T-helper 1 cell treated with Interleukin-12 subunit alpha and Interleukin-12 subunit beta and Interleukin-4 antibody, amounts not matched to agents 30 μg/mL and 1 μg/mL, for 36 hours (primary cell): ENCODE data around the gene GNRH2.
"Not testable (repeated sequence)": the region's sequence is repeated elsewhere in the genome, so short reads cannot be mapped to it uniquely, and the experiment has no call there.

Experiments used
- H3K27ac Mint-ChIP-seq: one replicate; pipeline ENCODE4 v1.8.0; 2021; ENCODE audit warnings: mild to moderate bottlenecking, mixed read lengths
- H3K27me3 Mint-ChIP-seq: one replicate; pipeline ENCODE4 v1.8.0; 2021; ENCODE audit warnings: low read depth, mixed read lengths
- H3K36me3 Mint-ChIP-seq: one replicate; pipeline ENCODE4 v1.8.0; 2021; ENCODE audit warnings: low read depth, mixed read lengths
- H3K4me1 Mint-ChIP-seq: one replicate; pipeline ENCODE4 v1.8.0; 2021; ENCODE audit warnings: low read depth, mixed read lengths
- H3K4me3 Mint-ChIP-seq: one replicate; pipeline ENCODE4 v1.8.0; 2021; ENCODE audit warnings: mild to moderate bottlenecking, moderate library complexity, mixed read lengths
- H3K9me3 Mint-ChIP-seq: one replicate; pipeline ENCODE4 v1.8.0; 2021; ENCODE audit warnings: mixed read lengths

GNRH2 gene

DNA sequence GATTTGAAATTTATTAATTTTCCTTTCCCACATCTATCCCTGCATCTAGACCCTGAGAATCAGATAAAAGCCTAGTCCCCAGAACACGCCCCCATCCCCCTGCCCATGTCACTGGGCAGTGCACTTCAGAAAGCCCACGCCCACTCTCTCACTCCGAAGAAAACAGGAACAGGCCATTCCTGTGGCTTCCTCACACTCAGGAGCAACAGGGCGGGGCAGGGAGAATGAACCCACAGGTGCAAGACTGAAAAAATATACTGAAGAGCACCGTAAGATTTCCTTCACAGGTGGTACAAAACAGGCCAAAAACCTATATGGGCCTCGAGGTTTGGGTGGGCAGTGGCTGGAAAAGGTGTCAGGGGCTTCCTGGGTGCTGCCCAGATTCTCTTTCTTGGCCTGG lies 31.4 kb downstream of the GNRH2 start:
- Mint-ChIP-seq H3K27me3 (peaks cover 25% of the 10 kb centered on the region), H3K4me3 (peak overlapping the region; percentile 10), H3K9me3 (peaks cover 6% of the 10 kb centered on the region), H3K4me1 (peaks cover 45% of the 10 kb centered on the region), H3K27ac (no peak overlapping the region), H3K36me3 (peaks cover 12% of the 10 kb centered on the region)

DNA sequence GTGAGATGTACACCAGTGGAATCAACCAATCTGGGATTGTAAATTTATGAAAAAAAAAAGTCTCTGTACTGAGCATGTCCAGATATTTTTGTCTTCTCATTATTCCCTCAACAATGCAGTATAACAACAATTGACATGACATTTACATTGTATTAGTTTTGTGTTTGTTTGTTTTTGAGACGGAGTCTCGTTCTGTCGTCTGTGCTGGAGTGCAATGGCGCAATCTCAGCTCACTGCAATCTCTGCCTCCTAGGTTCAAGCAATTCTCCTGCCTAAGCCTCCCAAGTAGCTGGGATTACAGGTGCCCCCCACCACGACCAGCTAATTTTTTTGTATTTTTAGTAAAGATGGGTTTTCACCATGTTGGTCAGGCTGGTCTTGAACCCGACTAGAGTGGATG lies 31.9 kb downstream of the GNRH2 start:
- not testable (repeated sequence) for H3K27ac Mint-ChIP-seq, H3K4me3 Mint-ChIP-seq, H3K9me3 Mint-ChIP-seq
- Mint-ChIP-seq H3K27me3 (peaks cover 30% of the 10 kb centered on the region), H3K36me3 (peaks cover 12% of the 10 kb centered on the region), H3K4me1 (peaks cover 45% of the 10 kb centered on the region)

DNA sequence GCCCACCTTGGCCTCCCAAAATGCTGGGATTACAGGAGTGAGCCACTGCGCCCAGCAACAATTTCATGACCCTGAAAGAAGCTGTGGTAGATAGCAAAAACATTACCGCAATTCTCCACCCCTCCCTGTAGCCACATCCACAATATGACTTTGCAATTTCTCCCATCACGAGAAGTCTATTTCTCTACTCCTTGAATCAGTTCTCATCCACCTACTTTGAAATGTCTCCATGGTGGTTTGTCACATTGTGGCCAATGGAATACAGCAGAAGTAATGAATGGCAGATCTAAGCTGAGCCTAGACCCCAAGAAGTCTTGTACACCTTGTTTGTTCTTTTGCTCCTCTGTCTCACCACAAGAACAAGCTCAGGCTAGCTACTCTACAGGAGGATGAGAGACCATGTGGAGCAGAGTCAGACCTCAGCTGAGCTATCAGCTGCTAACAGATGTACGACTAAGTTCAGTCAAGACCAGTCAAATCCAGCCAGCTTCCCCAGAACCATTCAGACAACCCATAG lies 34.3 kb downstream of the GNRH2 start:
- H3K4me3 Mint-ChIP-seq = peak overlapping the region; percentile 22
- peaks cover 35% of the 10 kb centered on the region for H3K4me1 Mint-ChIP-seq
- peaks cover 6% of the 10 kb centered on the region for H3K9me3 Mint-ChIP-seq
- peaks cover 6% of the 10 kb centered on the region for H3K36me3 Mint-ChIP-seq
- peaks cover 49% of the 10 kb centered on the region for H3K27me3 Mint-ChIP-seq
- H3K27ac Mint-ChIP-seq = peak overlapping the region; percentile 79

DNA sequence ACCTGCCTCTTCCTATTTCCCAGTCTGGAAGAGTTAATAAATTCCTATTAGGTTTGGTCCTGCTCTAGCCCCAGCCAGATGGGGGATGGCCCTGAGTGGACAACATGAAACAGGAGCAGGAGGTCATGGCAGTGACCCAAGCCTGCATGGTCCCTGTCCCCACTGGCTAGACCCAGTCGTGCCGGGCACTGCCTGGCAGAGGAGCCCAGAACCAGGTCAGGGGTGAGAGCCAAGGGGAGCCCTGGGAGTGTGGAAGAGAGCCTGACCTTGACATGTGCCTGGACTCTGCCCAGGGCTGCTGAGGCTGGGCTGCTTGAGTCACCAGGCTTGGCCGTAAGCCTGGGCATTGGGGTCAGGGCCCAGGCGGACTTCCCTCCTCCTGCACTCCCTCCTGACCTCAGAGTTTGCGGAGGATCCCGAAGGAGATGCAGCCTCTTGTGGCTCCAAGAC lies 37.5 kb downstream of the GNRH2 start:
- H3K36me3 Mint-ChIP-seq = peaks cover 6% of the 10 kb centered on the region
- H3K4me1 Mint-ChIP-seq = peaks cover 18% of the 10 kb centered on the region
- no peak overlapping the region for H3K4me3 Mint-ChIP-seq
- no peak overlapping the region for H3K27ac Mint-ChIP-seq
- H3K27me3 Mint-ChIP-seq = peaks cover 71% of the 10 kb centered on the region
- peaks cover 6% of the 10 kb centered on the region for H3K9me3 Mint-ChIP-seq

DNA sequence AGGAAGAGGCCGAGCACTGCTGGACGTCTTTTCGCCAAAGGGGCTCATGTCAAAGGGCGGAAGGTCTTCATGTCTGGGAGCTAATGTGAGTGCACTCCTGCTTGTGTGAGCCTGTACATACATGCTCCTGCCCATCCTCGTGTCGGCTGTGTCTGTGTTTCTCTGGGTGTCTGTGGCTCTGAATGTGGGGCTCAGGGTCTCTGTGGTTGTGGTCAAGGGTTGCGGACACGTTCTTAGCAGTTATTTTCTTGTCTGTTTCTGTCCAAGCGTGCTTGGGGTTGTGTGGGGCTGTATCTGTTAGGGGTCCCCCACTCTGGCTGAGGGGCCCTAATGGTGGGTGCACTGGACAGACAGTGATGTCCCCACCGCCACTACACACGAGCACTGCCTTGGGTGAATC lies 38.2 kb downstream of the GNRH2 start:
- H3K9me3 Mint-ChIP-seq = peaks cover 6% of the 10 kb centered on the region
- H3K27me3 Mint-ChIP-seq = peaks cover 71% of the 10 kb centered on the region
- no peak overlapping the region for H3K27ac Mint-ChIP-seq
- H3K4me3 Mint-ChIP-seq = peak overlapping the region; percentile 17
- H3K36me3 Mint-ChIP-seq = peaks cover 6% of the 10 kb centered on the region
- peaks cover 17% of the 10 kb centered on the region for H3K4me1 Mint-ChIP-seq

DNA sequence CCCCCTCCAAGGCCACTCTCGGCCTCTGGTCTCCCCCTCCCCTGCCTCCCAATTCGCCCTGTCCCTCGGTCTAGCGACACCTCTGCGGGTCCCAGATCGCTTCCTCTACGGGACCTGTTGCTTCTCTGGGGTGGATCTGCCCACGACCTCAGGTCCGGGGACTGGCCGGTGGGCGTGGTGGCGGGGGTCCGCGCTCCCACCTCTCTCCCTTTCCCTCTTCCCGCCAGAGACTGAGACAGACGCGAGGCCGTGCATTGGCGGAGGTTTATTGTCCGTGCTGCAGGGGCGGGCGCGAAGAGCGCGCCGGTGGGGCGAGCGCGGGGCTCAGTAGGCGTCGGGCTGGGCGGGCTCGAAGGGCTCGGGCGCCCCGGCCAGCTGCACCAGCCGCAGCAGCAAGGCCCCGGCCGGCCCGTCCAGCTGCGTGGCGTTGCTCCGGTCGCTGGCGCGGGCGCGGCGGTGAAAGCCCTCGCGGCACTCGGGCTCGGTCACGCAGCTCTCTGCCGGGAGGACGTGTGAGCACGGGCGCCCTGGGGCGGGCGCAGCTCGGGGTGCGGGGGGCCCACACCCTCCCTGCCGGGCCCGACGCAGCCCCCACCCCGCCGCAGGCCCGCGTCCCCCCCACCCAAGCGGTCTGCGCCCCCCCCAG lies 39.0 kb downstream of the GNRH2 start:
- peaks cover 6% of the 10 kb centered on the region for H3K36me3 Mint-ChIP-seq
- H3K27me3 Mint-ChIP-seq = peaks cover 67% of the 10 kb centered on the region
- peaks cover 12% of the 10 kb centered on the region for H3K4me1 Mint-ChIP-seq
- H3K4me3 Mint-ChIP-seq = peak overlapping the region; percentile 25
- no peak overlapping the region for H3K27ac Mint-ChIP-seq
- H3K9me3 Mint-ChIP-seq = peaks cover 6% of the 10 kb centered on the region

DNA sequence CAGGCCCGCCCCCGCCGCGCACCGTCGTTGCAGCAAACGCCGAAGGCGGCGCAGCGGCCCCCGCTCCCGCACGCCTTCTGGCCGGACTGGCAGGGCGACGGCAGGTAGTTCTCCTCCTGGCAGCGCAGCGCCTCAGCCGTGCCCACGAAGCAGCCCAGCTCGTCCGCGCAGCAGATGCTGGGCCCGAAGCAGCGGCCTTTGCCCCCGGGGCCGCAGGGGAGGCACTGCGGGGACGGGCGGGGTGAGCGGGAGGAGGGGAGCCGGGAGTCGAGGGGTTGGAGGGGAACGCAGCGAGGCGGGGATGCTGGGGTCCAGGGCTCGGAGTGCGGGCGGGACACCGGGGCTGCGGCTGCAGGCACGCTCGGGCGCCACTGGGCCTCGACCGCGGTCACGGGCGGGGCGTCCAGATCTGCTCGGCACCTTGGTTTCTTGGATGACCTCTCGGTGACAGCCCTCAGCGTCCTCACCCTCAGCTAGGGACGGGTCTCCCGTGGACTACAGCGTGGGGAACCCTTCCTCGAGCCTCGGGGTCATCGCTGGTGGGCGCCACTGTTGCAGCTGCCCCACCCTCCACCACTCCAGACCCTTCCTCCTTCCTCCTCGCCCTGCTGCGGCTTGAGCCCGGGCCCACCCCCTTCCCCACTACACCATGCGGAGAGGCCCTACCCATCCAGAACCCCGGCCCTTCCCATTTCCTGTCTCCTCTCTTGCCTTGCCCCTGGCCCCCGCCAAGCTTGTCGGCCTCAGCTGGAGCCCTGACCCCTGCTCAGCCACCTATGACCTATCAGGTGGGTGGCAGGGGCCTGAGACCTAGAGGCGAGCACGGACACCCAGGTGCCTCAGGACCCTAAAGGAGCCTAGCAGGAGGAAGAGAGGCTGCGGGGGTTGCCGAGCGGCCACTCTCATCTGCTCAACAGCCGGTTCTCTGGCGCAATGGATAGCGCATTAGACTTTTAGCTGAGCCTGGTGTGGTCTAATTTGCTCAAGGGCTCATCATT lies 39.8 kb downstream of the GNRH2 start:
- Mint-ChIP-seq H3K9me3 (no peaks in the 10 kb centered on the region), H3K27me3 (peaks cover 64% of the 10 kb centered on the region), H3K4me1 (peaks cover 4% of the 10 kb centered on the region), H3K36me3 (no peaks in the 10 kb centered on the region), H3K4me3 (no peak overlapping the region), H3K27ac (no peak overlapping the region)

DNA sequence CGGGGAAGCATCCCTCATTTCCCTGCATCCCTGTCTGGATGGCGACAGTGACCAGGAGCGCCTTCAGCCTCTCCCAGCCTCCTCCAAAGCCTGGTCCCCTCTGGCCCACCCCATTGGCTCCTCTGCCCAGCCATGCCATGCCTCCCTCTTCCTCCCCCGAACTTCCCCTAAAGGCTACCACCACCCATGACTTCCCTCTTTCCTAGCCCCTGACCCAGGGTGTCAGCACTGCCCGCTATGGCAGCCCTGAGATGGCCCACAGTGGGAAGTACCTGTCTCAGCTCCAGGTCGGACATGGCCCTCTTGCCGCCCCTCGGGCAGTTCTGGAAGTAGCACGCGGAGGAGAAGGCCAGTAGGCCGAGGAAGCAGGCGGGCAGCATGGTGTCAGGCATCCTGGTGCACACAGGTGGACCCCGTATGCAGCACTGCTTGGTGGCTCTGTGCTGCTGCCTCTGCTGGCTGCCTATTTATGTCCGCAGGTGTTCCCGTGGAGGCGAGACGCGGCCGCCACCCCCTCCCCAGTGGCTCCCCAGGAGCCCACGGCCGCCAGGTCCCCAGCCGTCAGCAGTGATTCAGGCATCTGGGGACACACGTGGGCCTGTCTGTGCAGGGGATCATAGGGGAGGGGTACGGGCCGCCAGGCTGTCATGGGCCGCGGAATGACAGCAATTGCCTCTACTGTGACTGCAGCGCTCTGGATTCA lies 41.0 kb downstream of the GNRH2 start, which contains the start of gene AVP:
Gene AVP, minus strand, starts transcription at position 442 of the 703 bp plus-strand sequence. Its CDS starts 50 bp downstream, at position 392.
- Mint-ChIP-seq H3K27ac (no peak within 1 kb of the TSS), H3K4me1 (peaks cover 2% of the 10 kb centered on the region), H3K4me3 (no peak within 1 kb of the TSS), H3K9me3 (no peaks in the 10 kb centered on the region), H3K36me3 (no peaks in the 10 kb centered on the region), H3K27me3 (peaks cover 54% of the 10 kb centered on the region)

DNA sequence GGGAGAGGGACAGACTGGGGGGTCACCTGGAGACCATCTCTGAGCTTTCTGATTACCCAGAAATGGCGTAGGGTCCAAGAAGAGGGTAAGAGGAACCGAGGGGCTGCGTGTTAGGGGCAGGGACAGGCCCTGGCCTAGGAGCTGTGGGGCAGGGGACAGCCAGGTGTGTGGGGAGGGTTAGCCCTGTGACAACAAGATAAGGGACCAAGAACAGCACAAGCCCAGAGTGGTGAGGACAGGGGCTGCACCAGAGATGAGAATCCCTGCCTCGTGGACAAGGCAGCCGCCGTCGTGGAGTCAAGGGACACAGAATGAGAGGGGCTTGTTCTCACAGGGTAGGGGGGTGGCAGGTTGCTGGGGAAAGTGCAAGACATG lies 41.6 kb downstream of the GNRH2 start:
- H3K27ac Mint-ChIP-seq = no peak overlapping the region
- H3K4me1 Mint-ChIP-seq = peaks cover 2% of the 10 kb centered on the region
- H3K4me3 Mint-ChIP-seq = no peak overlapping the region
- H3K36me3 Mint-ChIP-seq = no peaks in the 10 kb centered on the region
- peaks cover 54% of the 10 kb centered on the region for H3K27me3 Mint-ChIP-seq
- no peaks in the 10 kb centered on the region for H3K9me3 Mint-ChIP-seq

DNA sequence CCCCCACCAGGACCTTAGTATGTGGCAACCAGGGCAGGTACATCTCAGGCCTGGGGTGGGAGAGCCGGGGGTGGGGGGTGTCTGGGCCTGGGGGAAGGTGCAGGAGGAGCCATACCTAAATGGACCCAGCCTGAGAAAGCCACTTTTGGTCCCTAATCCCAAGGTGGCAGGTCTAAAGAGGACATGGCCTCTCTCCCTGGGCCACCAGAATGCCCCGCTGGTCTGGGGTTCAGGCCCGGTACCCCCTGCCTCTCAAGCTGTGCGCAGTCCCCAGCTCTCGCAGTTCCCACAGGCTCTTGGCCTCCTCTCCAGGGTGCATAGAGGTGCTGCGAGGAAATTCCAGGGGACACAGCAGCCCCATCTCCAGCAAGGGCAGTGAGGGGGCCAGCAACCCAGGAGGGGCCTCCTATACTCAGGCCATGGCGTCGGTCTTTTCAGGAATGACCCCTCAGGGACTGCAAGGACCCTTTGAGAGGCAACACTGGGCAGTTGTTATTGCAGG lies 42.2 kb downstream of the GNRH2 start:
- H3K4me3 Mint-ChIP-seq = no peak overlapping the region
- H3K4me1 Mint-ChIP-seq = peaks cover 5% of the 10 kb centered on the region
- no peak overlapping the region for H3K27ac Mint-ChIP-seq
- no peaks in the 10 kb centered on the region for H3K36me3 Mint-ChIP-seq
- no peaks in the 10 kb centered on the region for H3K9me3 Mint-ChIP-seq
- H3K27me3 Mint-ChIP-seq = peaks cover 54% of the 10 kb centered on the region

DNA sequence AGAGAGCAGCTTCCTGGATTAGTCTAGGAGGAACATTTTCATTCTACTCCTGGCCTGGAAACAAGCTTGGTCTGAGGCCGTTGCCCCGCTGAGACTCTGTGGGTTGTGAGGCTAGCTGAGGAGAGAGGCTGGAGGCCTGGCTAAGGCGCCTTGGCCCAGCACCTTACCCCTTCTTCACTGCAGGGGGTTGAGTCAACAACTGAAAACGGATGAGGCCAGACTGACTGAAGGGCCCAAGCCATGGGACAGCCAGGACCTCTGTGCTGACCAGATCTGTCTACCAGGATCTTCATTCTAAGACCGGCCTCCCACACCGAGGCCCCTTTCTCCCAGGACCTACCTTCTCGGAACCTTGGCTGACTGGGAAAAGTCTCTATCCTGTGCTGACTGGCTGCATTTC lies 44.6 kb downstream of the GNRH2 start:
- Mint-ChIP-seq H3K9me3 (no peaks in the 10 kb centered on the region), H3K36me3 (peaks cover 2% of the 10 kb centered on the region), H3K27ac (no peak overlapping the region), H3K27me3 (peaks cover 51% of the 10 kb centered on the region), H3K4me1 (peaks cover 9% of the 10 kb centered on the region), H3K4me3 (no peak overlapping the region)

DNA sequence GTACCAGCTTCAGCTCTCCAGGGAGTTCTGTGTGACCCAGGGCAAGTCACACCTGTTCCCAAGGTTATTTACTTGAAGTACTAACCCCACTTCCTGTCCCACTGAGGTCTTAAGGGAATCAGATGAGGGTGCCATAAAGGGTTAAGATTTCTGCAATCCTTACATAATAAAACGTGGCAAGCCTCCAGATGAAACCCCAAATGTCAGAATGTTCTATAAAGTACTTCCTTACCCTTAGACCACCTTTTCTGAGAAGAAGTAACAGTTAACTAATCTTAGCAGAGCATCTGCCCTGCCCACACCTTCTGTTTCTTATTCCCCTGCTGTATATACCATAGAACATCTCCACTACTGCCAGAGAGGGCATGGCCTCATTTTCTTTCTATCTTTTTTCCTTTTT lies 47.1 kb downstream of the GNRH2 start:
- H3K4me1 Mint-ChIP-seq = peaks cover 6% of the 10 kb centered on the region
- peaks cover 2% of the 10 kb centered on the region for H3K36me3 Mint-ChIP-seq
- peaks cover 32% of the 10 kb centered on the region for H3K27me3 Mint-ChIP-seq
- H3K27ac Mint-ChIP-seq = no peak overlapping the region
- H3K9me3 Mint-ChIP-seq = no peaks in the 10 kb centered on the region
- no peak overlapping the region for H3K4me3 Mint-ChIP-seq

DNA sequence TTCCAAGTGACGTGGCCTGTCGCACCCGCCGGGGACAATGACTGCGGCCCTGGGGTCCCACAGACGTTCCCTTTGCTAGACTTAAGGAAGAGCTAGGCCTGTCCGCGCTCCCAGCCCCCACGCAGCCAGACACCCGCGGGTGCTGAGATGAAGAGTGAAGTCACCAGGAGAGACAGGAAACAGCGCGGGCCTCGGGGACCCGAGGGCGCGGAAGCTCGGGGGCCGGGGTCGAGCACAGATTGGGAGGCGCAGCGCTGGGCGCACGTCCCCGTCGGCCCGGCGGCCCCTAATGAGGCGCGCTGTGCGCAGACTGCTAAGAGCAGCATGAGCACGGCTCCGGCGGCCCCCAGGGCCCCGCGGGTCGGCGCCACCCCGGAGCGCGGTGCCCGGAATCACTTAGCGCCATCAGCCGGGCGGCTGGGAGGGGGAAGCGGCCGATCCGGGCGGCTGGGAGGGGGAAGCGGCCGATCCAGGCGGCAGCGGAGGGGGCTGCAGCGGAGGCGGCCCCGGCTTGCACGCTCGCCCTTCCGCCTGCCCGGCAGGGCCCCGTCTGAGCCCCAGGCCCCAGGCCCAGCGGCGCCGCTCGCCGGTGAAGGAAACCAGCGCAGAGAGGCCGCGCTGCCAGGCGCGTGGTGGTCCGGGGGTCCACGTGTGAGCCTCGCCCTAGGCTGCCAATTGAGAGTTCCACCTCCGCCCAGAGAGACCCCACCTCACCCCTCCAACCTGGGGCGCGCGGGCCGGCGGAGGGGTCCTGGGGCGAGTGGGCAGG lies 49.4 kb downstream of the GNRH2 start:
- H3K4me1 Mint-ChIP-seq = peaks cover 6% of the 10 kb centered on the region
- H3K27me3 Mint-ChIP-seq = peaks cover 41% of the 10 kb centered on the region
- H3K27ac Mint-ChIP-seq = peak overlapping the region; percentile 84
- peak overlapping the region; percentile 91 for H3K4me3 Mint-ChIP-seq
- peaks cover 2% of the 10 kb centered on the region for H3K36me3 Mint-ChIP-seq
- no peaks in the 10 kb centered on the region for H3K9me3 Mint-ChIP-seq
